ENCODE measurements around the gene VAT1L. TPM values are rescaled to one million over a fixed set of nuclear protein-coding genes. Genes with fewer than 3 reads are reported as not detected.

VAT1L gene
- total RNA-seq, 2 donors from 2014 or later: 0.05 to 4.4 TPM

- no peak for DNase-seq (ENCODE audit: low spot score)
- WGBS: 39% methylated on average over 1 of the region's 1 CpG
- Histone ChIP-seq H3K4me1 (replicated peaks) (no peaks in the 10 kb centered on the region), H3K27ac (no peak overlapping the region), H3K36me3 (no peaks in the 10 kb centered on the region), H3K27me3 (replicated peaks; ENCODE audit: insufficient read depth) (no peaks in the 10 kb centered on the region), H3K4me3 (no peak overlapping the region), H3K9me3 (no peaks in the 10 kb centered on the region)
- TF ChIP-seq CTCF (IDR thresholded peaks at IDR 0.05) (no peak), POLR2AphosphoS5 (IDR thresholded peaks at IDR 0.05) (no peak), POLR2A (IDR thresholded peaks at IDR 0.05) (no peak)
- intact Hi-C loops (cut with DNase I): no loop called here
Observed at GRCh38 chr16:77807021-77807420, 18.7 kb downstream of the VAT1L start.

GRCh38 chr16:77812856-77813500 lies 24.6 kb downstream of the VAT1L start:
- no peaks in the 10 kb centered on the region for H3K4me1 ChIP-seq (replicated peaks)
- WGBS: 52% methylated on average over 2 of the region's 2 CpGs
- H3K4me3 ChIP-seq: no peak overlapping the region
- H3K9me3 ChIP-seq: no peaks in the 10 kb centered on the region
- no peak overlapping the region for H3K27ac ChIP-seq
- no peaks in the 10 kb centered on the region for H3K36me3 ChIP-seq
- TF ChIP-seq POLR2AphosphoS5 (IDR thresholded peaks at IDR 0.05) (no peak), POLR2A (IDR thresholded peaks at IDR 0.05) (no peak), CTCF (IDR thresholded peaks at IDR 0.05) (no peak)
- DNase-seq (ENCODE audit: low spot score): no peak
- peaks cover 3% of the 10 kb centered on the region for H3K27me3 ChIP-seq (replicated peaks; ENCODE audit: insufficient read depth)
- intact Hi-C loops (cut with DNase I): no loop called here

GRCh38 chr16:77816293-77816692 lies 27.9 kb downstream of the VAT1L start:
- no peaks in the 10 kb centered on the region for H3K9me3 ChIP-seq
- peaks cover 10% of the 10 kb centered on the region for H3K27me3 ChIP-seq (replicated peaks; ENCODE audit: insufficient read depth)
- no peaks in the 10 kb centered on the region for H3K36me3 ChIP-seq
- no peak overlapping the region for H3K27ac ChIP-seq
- no peak for DNase-seq (ENCODE audit: low spot score)
- intact Hi-C loops (cut with DNase I): no loop called here
- H3K4me1 ChIP-seq (replicated peaks): no peaks in the 10 kb centered on the region
- no peak overlapping the region for H3K4me3 ChIP-seq
- TF ChIP-seq POLR2A (IDR thresholded peaks at IDR 0.05) (no peak), CTCF (IDR thresholded peaks at IDR 0.05) (no peak), POLR2AphosphoS5 (IDR thresholded peaks at IDR 0.05) (no peak)

- peaks cover 10% of the 10 kb centered on the region for H3K27me3 ChIP-seq (replicated peaks; ENCODE audit: insufficient read depth)
- no peak overlapping the region for H3K27ac ChIP-seq
- H3K9me3 ChIP-seq: no peaks in the 10 kb centered on the region
- TF ChIP-seq POLR2AphosphoS5 (IDR thresholded peaks at IDR 0.05): no peak
- TF ChIP-seq POLR2A (IDR thresholded peaks at IDR 0.05): no peak
- TF ChIP-seq CTCF (IDR thresholded peaks at IDR 0.05): no peak
- H3K4me1 ChIP-seq (replicated peaks): no peaks in the 10 kb centered on the region
- no peak overlapping the region for H3K4me3 ChIP-seq
- DNase-seq (ENCODE audit: low spot score): no peak
- intact Hi-C loops (cut with DNase I): no loop called here
- WGBS: 54% methylated on average over 3 of the region's 3 CpGs
- no peaks in the 10 kb centered on the region for H3K36me3 ChIP-seq
Observed at GRCh38 chr16:77820340-77820739, 32.0 kb downstream of the VAT1L start.

- DNase-seq (ENCODE audit: low spot score): no peak
- no peak overlapping the region for H3K4me3 ChIP-seq
- no peaks in the 10 kb centered on the region for H3K9me3 ChIP-seq
- H3K27me3 ChIP-seq (replicated peaks; ENCODE audit: insufficient read depth): peaks cover 10% of the 10 kb centered on the region
- 72% methylated on average over 5 of the region's 5 CpGs for WGBS
- intact Hi-C loops (cut with DNase I): no loop called here
- H3K36me3 ChIP-seq: no peaks in the 10 kb centered on the region
- no peak for TF ChIP-seq CTCF (IDR thresholded peaks at IDR 0.05)
- TF ChIP-seq POLR2A (IDR thresholded peaks at IDR 0.05): no peak
- TF ChIP-seq POLR2AphosphoS5 (IDR thresholded peaks at IDR 0.05): no peak
- no peak overlapping the region for H3K27ac ChIP-seq
- no peaks in the 10 kb centered on the region for H3K4me1 ChIP-seq (replicated peaks)
Observed at GRCh38 chr16:77822661-77823060, 34.3 kb downstream of the VAT1L start.

Data from prostate gland (tissue), 2 donors.